GM12801 (cell line): Measurements from ENCODE around the gene LONRF3.

Experiments used
- TF ChIP-seq, protein P1 (sequence below): IDR thresholded peaks from one replicate; pipeline ENCODE4 v1.5.1; 2011; ENCODE audit warnings: control low read depth; ENCODE audit not compliant: insufficient read length; ENCODE audit errors: extremely low read depth

LONRF3 gene

GRCh38 chrX:118974088-118974907 lies at the start of gene LONRF3:
Gene LONRF3 (plus strand): TSS chrX:118974618. CDS start chrX:118974781, 163 bp downstream.
- TF ChIP-seq, protein P1, sequence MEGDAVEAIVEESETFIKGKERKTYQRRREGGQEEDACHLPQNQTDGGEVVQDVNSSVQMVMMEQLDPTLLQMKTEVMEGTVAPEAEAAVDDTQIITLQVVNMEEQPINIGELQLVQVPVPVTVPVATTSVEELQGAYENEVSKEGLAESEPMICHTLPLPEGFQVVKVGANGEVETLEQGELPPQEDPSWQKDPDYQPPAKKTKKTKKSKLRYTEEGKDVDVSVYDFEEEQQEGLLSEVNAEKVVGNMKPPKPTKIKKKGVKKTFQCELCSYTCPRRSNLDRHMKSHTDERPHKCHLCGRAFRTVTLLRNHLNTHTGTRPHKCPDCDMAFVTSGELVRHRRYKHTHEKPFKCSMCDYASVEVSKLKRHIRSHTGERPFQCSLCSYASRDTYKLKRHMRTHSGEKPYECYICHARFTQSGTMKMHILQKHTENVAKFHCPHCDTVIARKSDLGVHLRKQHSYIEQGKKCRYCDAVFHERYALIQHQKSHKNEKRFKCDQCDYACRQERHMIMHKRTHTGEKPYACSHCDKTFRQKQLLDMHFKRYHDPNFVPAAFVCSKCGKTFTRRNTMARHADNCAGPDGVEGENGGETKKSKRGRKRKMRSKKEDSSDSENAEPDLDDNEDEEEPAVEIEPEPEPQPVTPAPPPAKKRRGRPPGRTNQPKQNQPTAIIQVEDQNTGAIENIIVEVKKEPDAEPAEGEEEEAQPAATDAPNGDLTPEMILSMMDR, result no peak

DNA sequence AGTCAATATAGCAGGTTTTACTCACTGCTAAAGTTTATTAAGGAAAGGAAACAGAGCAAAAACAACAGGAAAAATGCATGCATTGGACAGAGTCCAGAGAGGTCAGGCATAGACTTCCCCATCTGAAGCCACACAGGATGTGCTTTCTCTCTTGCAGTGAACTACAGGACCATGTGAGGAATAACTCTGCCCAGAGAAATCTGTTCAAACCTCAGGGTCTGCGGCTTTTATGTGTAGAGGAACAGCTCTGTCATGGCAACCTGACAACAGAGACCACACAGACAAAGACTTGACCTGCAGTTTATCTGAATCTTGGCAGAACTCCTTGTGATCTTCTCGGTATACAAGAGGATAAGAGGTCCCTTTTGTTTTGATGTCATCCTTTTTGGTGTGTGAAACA lies 46.3 kb upstream of the LONRF3 start:
- TF ChIP-seq, protein P1, result no peak

- TF ChIP-seq, protein P1, result no peak
Observed at GRCh38 chrX:118935352-118935751, 39.1 kb upstream of the LONRF3 start.

DNA sequence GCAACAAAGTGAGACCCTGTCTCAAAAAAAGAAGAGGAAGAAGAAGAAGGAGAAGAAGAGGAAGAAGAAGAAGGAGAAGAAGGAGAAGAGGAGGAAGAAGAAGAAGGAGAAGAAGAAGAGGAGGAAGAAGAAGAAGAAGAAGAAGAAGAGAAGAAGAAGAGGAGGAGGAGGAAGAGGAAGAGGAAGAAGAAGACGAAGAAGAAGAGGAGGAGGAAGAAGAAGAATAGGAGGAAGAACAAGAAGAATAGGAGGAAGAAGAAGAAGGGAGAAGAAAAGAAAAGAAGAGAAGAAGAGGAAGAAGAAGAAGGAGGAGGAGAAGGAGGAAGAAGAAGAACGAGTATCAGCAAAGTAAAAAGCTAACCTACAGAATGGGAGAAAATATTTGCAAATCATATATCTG lies 33.3 kb upstream of the LONRF3 start:
- TF ChIP-seq, protein P1, result no peak

DNA sequence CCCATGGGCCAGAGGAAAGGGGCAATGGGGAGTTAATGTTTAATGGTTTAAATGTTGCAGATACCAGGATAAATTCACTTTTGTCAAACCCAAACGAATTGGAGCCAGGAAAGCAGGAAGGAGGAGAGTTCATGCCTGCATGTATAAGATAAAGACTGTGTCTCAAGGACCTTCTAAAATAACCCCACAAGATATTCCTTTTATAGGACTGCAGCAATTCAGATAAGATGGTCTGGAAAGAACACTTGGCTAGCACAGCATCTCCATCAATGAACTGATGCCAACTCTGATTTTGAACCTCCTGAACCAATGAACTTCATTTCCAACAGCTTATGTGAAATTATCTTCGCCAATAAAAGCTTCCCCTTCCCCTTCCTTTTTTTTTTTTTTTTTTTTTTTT lies 31.3 kb upstream of the LONRF3 start:
- TF ChIP-seq, protein P1, result no peak

GRCh38 chrX:118945921-118946320 lies 28.5 kb upstream of the LONRF3 start:
- TF ChIP-seq, protein P1, result no peak

DNA sequence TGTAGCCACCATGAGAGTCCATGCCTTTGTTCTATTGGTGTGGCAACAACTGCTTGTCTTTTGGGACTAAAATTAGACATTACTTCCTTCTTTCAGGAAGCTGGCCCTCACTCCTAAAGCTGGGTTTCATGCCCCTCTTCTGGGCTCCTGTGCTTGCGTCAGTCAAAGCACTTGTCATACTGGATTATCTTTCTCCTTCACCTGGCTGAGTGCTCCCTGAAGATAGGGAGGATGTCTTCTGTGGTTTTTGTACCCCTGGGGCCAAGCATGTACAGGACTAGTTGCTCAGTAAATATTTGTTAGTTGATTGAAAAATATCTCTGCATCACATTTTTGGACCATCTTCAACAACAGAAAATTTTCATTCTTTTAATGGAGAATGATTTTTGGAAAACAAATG lies 26.1 kb upstream of the LONRF3 start:
- TF ChIP-seq, protein P1, result no peak
